ENCODE results near the gene FA2H.

FA2H gene

GRCh38 chr16:74710401-74710800 lies 64.2 kb downstream of the FA2H start:
- Histone ChIP-seq H3K36me3 (no peaks in the 10 kb centered on the region), H3K9me3 (no peaks in the 10 kb centered on the region), H3K4me1 (no peaks in the 10 kb centered on the region), H3K27me3 (no peaks in the 10 kb centered on the region), H3K4me3 (ENCODE audit: low read depth, low read length) (no peak overlapping the region)
- DNase-seq, result no peak
- TF ChIP-seq CTCF (IDR thresholded peaks at IDR 0.05; ENCODE audit: low read depth, low read length), result no peak

- DNase-seq, result peak; percentile 79
Observed at GRCh38 chr16:74709441-74709877, 65.2 kb downstream of the FA2H start.

GRCh38 chr16:74700438-74701225 lies 74.0 kb downstream of the FA2H start, which contains the start of gene MLKL:
TSS of gene MLKL (minus strand) at chr16:74700862. CDS start at chr16:74695757, 5,105 bp downstream.
- 0 out of 2 replicates have a peak, but pooled peaks have one; percentile 2 for TF ChIP-seq CTCF (IDR thresholded peaks at IDR 0.05; ENCODE audit: low read depth, low read length)
- DNase-seq, result peak; percentile 48
- H3K4me1 ChIP-seq, result no peaks in the 10 kb centered on the region
- H3K27me3 ChIP-seq, result peaks cover 17% of the 10 kb centered on the region
- H3K36me3 ChIP-seq, result no peaks in the 10 kb centered on the region
- H3K9me3 ChIP-seq, result no peaks in the 10 kb centered on the region
- peak within 1 kb of the TSS; percentile 71 for H3K4me3 ChIP-seq (ENCODE audit: low read depth, low read length)

More at GRCh38 chr16:74709441-74709877, 65.2 kb downstream of the FA2H start:
- peak; percentile 99 for TF ChIP-seq CTCF (IDR thresholded peaks at IDR 0.05; ENCODE audit: low read depth, low read length)
- H3K4me1 ChIP-seq, result no peaks in the 10 kb centered on the region
- H3K9me3 ChIP-seq, result no peaks in the 10 kb centered on the region
- H3K4me3 ChIP-seq (ENCODE audit: low read depth, low read length), result no peak overlapping the region
- no peaks in the 10 kb centered on the region for H3K36me3 ChIP-seq
- no peaks in the 10 kb centered on the region for H3K27me3 ChIP-seq

GRCh38 chr16:74700116-74700437 lies 74.5 kb downstream of the FA2H start:
- Histone ChIP-seq H3K36me3 (no peaks in the 10 kb centered on the region), H3K27me3 (peaks cover 17% of the 10 kb centered on the region), H3K4me1 (no peaks in the 10 kb centered on the region), H3K4me3 (ENCODE audit: low read depth, low read length) (peak overlapping the region; percentile 71), H3K9me3 (no peaks in the 10 kb centered on the region)
- no peak for DNase-seq
- TF ChIP-seq CTCF (IDR thresholded peaks at IDR 0.05; ENCODE audit: low read depth, low read length), result no peak

GRCh38 chr16:74699666-74700065 lies 75.0 kb downstream of the FA2H start:
- no peak for DNase-seq
- peak overlapping the region; percentile 71 for H3K4me3 ChIP-seq (ENCODE audit: low read depth, low read length)
- no peak for TF ChIP-seq CTCF (IDR thresholded peaks at IDR 0.05; ENCODE audit: low read depth, low read length)
- H3K4me1 ChIP-seq, result no peaks in the 10 kb centered on the region
- H3K36me3 ChIP-seq, result no peaks in the 10 kb centered on the region
- no peaks in the 10 kb centered on the region for H3K9me3 ChIP-seq
- peaks cover 17% of the 10 kb centered on the region for H3K27me3 ChIP-seq

- no peaks in the 10 kb centered on the region for H3K9me3 ChIP-seq
- H3K4me3 ChIP-seq (ENCODE audit: low read depth, low read length), result no peak overlapping the region
- peaks cover 17% of the 10 kb centered on the region for H3K27me3 ChIP-seq
- no peak for DNase-seq
- H3K36me3 ChIP-seq, result no peaks in the 10 kb centered on the region
- no peaks in the 10 kb centered on the region for H3K4me1 ChIP-seq
- no peak for TF ChIP-seq CTCF (IDR thresholded peaks at IDR 0.05; ENCODE audit: low read depth, low read length)
Observed at GRCh38 chr16:74698222-74698621, 76.4 kb downstream of the FA2H start.

Data from BE2C (cell line).